Neural crest cell (in vitro differentiated cells): ENCODE measurements around the gene BCL7A. TPM values are rescaled to one million over a fixed set of nuclear protein-coding genes. Genes with fewer than 3 reads are reported as not detected.

Experiments
- DNase-seq: peaks from one replicate; pipeline ENCODE4 v3.0.0; 2021; ENCODE audit warnings: low read depth, mixed read lengths, low spot score
- H3K27ac Mint-ChIP-seq: one replicate; pipeline ENCODE4 v1.8.0; 2021; ENCODE audit warnings: mild to moderate bottlenecking, mixed read lengths; ENCODE audit not compliant: unreplicated experiment
- H3K27me3 Mint-ChIP-seq: 2 replicates; pipeline ENCODE4 v1.8.0; 2021; ENCODE audit warnings: low read depth, mild to moderate bottlenecking, mixed read lengths
- H3K36me3 Mint-ChIP-seq: 2 replicates; pipeline ENCODE4 v1.8.0; 2021; ENCODE audit warnings: low read depth, mild to moderate bottlenecking, mixed read lengths
- H3K4me1 Mint-ChIP-seq: 2 replicates; pipeline ENCODE4 v1.8.0; 2021; ENCODE audit warnings: mixed read lengths
- H3K4me3 Mint-ChIP-seq: one replicate; pipeline ENCODE4 v1.8.0; 2021; ENCODE audit warnings: mild to moderate bottlenecking, mixed read lengths
- H3K9me3 Mint-ChIP-seq: 2 replicates; pipeline ENCODE4 v1.8.0; 2021; ENCODE audit warnings: mixed read lengths
- long read RNA-seq: library from polyadenylated mRNA; unstranded; transcript quantifications from one replicate; pipeline ENCODE4 v2.0.0, GENCODE V29; 2020
- total RNA-seq: library from RNA; stranded (reverse); gene quantifications from 2 replicates; pipeline ENCODE4 v1.2.1, GENCODE V29; 2021
- TF ChIP-seq, protein P1 (sequence below): fragments of 200-600 bp; sonication (generic); conservative IDR thresholded peaks from 2 replicates; pipeline ENCODE4 v1.5.0; 2021; ENCODE audit warnings: antibody characterized with exemption, mild to moderate bottlenecking

Gene BCL7A
- 57.4 and 60.1 TPM in 2 replicates for total RNA-seq
- long read RNA-seq, full-length matches to known transcripts, result 3 of 11 reads
- long read RNA-seq, partial matches to known transcripts, result 7 of 11 reads
- long read RNA-seq, other reads (novel, unspliced or antisense), result 1 of 11 reads

DNA sequence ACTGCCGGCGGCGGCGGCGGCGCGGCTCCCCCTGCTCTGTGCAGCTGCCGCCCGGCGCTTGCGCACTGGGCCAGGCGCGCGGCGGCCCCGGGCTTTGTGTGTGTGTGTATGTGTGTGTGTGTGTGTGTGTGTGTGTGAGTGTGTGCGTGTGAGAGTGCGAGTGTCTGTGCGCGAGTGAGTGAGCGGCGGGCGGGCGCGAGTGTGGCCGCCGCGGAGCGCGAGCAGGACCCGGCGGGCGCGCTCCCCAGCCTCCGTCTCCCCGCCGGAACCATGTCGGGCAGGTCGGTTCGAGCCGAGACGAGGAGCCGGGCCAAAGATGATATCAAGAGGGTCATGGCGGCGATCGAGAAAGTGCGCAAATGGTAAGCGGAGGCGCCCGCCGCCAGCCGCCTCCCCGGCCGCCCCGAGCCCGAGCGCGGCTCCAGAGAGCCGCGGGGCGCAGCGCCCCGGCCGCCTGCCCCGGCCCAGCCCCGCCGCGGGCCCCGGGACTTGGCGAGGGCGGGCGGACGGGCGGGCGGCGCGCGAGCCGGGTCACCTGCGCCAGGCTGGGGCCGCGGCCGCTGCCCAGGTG lies at the start of gene BCL7A:
Gene BCL7A, plus strand, starts transcription at position 63 of the 571 bp plus-strand sequence. Its CDS starts 208 bp downstream, at position 271.
- TF ChIP-seq, protein P1, sequence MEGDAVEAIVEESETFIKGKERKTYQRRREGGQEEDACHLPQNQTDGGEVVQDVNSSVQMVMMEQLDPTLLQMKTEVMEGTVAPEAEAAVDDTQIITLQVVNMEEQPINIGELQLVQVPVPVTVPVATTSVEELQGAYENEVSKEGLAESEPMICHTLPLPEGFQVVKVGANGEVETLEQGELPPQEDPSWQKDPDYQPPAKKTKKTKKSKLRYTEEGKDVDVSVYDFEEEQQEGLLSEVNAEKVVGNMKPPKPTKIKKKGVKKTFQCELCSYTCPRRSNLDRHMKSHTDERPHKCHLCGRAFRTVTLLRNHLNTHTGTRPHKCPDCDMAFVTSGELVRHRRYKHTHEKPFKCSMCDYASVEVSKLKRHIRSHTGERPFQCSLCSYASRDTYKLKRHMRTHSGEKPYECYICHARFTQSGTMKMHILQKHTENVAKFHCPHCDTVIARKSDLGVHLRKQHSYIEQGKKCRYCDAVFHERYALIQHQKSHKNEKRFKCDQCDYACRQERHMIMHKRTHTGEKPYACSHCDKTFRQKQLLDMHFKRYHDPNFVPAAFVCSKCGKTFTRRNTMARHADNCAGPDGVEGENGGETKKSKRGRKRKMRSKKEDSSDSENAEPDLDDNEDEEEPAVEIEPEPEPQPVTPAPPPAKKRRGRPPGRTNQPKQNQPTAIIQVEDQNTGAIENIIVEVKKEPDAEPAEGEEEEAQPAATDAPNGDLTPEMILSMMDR, result no peak
- Mint-ChIP-seq H3K36me3 (peaks cover 12% of the 10 kb centered on the region), H3K9me3 (no peaks in the 10 kb centered on the region), H3K27ac (peak within 1 kb of the TSS; percentile 94), H3K4me1 (peaks cover 19% of the 10 kb centered on the region), H3K27me3 (peaks cover 13% of the 10 kb centered on the region), H3K4me3 (peak within 1 kb of the TSS; percentile 98)
- peak; percentile 63 for DNase-seq

DNA sequence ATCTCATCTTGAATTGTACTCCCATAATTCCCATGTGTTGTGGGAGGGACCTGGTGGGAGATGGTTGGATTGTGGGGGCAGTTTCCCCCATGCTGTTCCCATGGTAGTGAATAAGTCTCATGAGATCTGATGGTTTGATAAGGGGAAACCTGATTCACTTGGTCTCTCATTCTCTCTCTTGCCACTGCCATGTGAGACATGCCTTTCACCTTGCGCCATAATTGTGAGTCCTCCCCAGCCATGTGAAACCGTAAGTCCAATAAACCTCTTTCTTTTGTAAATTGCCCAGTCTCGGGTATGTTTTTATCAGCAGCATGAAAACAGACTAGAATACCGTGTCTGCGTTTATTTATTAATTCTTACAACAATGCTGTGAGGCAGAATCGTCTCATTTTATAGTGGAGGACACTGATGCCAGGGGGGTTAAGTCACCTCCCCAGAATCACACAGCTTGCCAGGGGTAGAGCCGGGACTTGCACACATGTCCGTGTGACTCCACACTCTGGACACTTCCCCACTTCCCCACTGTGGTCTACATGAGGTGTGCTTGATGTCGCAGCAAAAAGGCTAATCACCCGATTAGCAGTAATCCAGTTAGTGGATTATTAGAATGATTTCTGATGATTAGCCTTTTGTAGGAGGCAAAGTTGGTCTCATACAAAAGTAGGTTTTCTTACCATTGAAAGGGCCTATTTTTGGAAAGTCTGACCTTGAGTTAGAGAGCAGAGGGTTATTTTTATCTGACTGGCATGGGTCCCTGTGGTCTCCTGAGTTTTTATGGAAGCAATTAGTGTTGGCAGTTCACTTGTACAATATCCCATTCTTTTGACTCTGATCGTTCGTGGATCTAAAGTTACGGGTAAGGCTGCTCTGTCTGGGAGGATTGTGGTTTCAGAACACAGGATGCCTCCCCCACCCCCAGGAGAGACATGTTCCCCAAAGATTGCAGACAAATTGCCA lies 47.4 kb upstream of the BCL7A start:
- Mint-ChIP-seq H3K27me3 (peaks cover 5% of the 10 kb centered on the region), H3K4me3 (no peak overlapping the region), H3K36me3 (peaks cover 9% of the 10 kb centered on the region), H3K9me3 (peaks cover 4% of the 10 kb centered on the region), H3K4me1 (peaks cover 13% of the 10 kb centered on the region), H3K27ac (no peak overlapping the region)
- TF ChIP-seq, protein P1, result no peak
- DNase-seq, result no peak

DNA sequence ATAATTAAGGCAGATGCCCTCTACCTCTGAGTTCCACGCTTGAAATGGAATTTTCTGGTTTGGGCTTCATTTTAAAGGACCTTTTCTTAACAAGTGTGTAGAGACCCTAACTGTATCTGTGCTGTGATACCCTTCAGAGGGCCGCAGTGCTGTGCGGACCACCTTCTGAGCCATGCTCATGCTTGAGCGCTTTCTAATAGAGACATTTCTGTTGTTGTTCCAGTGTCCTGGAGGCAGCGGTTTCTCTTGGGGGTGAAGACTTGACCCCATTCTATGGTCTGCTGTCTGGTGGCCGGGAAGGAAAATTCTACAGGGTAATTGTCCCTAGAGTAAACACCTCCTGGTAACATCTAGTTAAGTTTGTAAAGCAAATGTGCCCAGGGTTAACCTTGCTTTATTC lies 46.7 kb upstream of the BCL7A start:
- peaks cover 4% of the 10 kb centered on the region for H3K9me3 Mint-ChIP-seq
- TF ChIP-seq, protein P1, result no peak
- H3K4me1 Mint-ChIP-seq, result peaks cover 13% of the 10 kb centered on the region
- no peak overlapping the region for H3K27ac Mint-ChIP-seq
- H3K36me3 Mint-ChIP-seq, result peaks cover 9% of the 10 kb centered on the region
- H3K27me3 Mint-ChIP-seq, result peaks cover 5% of the 10 kb centered on the region
- H3K4me3 Mint-ChIP-seq, result no peak overlapping the region
- DNase-seq, result no peak

DNA sequence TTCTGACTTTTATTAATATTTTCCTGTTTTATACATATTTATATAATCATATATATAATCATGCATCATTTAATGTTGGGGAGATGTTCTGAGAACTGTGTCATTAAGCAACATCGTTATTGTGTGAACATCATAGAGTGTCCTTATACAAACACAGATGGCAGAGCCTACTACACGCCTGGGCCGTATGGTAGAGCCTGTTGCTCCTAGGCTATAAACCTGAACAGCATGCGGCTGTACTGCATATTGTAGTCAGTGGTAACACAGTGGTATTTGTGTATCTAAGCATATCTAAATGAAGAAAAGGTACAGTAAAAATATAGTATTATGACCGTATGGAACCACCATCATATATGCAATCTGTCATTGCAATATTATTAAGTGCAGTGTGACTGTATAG lies 44.7 kb upstream of the BCL7A start:
- Mint-ChIP-seq H3K4me1 (peaks cover 13% of the 10 kb centered on the region), H3K9me3 (peaks cover 3% of the 10 kb centered on the region), H3K27me3 (peaks cover 5% of the 10 kb centered on the region), H3K4me3 (no peak overlapping the region), H3K27ac (no peak overlapping the region), H3K36me3 (peaks cover 3% of the 10 kb centered on the region)
- DNase-seq, result no peak
- TF ChIP-seq, protein P1, result no peak

DNA sequence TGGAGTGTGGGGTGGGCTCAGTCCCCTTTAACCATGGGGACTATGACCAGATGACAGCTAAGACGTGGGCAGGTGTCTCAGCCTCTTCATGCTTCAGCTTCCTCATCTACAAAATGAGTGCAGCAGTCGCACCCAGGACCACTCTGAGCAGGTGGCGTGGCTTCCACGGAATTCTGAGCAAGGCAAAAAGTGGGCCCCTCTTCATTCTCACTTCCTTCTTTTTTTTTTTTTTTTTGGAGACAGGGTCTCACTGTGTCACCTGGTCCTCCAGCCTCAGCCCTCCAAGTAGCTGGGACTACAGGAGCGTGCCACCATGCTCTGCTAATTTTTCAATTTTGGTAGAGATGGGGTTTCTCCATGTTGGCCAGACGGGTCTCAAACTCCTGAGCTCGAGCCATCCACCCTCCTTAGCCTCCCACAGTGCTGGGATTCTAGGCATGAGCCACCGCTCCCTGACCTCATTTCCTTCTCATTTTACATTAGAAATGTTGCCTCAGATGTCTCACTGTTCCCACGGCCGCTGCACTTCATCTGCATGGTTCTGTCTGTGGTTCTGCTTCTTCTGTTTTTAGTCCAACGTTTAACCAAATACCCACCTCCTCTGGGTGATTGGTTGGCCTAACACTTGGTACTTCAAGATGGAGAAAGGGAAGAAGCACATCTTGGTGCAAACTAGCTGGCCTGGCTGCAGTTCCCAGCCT lies 41.3 kb upstream of the BCL7A start:
- H3K4me1 Mint-ChIP-seq, result peaks cover 3% of the 10 kb centered on the region
- DNase-seq, result no peak

More for the DNA sequence above, 41.3 kb upstream of the BCL7A start:
- H3K27me3 Mint-ChIP-seq, result peaks cover 3% of the 10 kb centered on the region
- H3K27ac Mint-ChIP-seq, result no peak overlapping the region
- H3K36me3 Mint-ChIP-seq, result no peaks in the 10 kb centered on the region
- TF ChIP-seq, protein P1, result no peak
- H3K4me3 Mint-ChIP-seq, result no peak overlapping the region
- no peaks in the 10 kb centered on the region for H3K9me3 Mint-ChIP-seq
